Measurements from ENCODE around the gene ZDHHC14.

ZDHHC14 gene

DNA sequence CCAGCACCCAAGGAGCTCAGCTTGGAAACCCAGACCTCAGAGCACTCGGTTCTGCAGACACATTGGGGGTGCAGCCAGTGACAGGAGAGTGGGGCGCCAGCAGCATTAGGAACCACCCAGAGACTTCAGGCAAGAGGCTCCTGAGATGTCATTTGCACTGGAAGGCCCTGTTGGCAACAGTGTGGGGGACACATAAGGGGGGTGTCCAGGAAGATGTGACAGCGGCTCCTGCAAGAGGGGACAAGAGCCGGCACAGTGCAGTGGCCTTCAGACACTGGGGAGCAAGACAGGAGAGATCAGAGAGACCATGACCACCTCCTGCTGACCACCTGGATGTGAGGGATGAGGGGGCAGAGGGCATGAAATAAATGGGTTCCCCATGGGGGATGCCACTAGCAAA, 235.0 kb downstream of the ZDHHC14 start:
- in situ Hi-C loops (cut with HindIII; ENCODE audit: low sequenced_read_pairs) = no loop called here
- TF ChIP-seq CTCF (IDR thresholded peaks at IDR 0.05; ENCODE audit: low read depth, low read length) = no peak
- no peak overlapping the region for H3K4me3 ChIP-seq (ENCODE audit: low read depth, low read length)
- DNase-seq (ENCODE audit: low read depth, low spot score) = no peak

DNA sequence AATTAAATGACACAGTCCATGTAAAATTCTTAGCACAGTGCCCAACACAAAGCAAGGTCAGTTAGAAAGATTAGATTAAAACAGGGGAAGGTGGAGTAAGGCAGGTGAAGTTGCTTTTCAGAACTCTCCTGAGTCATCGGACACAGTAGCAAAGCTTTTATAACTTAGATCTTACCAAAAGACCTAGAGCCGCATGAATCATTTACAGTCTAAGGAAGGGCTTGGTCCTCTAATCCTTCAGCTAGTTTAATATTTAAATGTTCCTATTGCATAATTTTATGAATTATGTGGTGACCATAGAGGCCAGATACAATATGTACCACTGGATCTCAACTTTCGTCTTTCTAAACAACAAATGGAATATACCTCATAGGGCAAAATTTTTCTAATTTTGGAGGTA, 240.0 kb downstream of the ZDHHC14 start:
- in situ Hi-C loops (cut with HindIII; ENCODE audit: low sequenced_read_pairs) = no loop called here
- TF ChIP-seq CTCF (IDR thresholded peaks at IDR 0.05; ENCODE audit: low read depth, low read length) = no peak
- H3K4me3 ChIP-seq (ENCODE audit: low read depth, low read length) = no peak overlapping the region
- DNase-seq (ENCODE audit: low read depth, low spot score) = no peak

DNA sequence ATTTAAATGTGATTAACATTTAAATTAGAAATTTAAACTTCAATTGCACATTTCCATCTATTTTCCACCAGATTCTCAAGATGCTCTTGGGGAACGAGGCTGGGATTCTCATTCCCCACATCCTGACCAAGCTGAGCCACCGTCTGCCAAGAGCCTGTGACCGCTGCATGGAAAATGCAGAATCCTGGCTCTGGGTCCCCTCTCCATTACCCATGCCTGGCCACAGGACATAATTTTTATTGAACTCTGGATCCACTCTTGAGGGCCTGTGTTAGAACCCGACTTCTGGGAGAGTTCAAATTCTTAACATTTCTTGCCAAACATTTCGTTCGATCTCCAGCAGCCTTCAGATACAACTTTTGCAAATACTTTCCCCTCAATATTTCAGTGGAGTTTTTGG, 240.4 kb downstream of the ZDHHC14 start:
- in situ Hi-C loops (cut with HindIII; ENCODE audit: low sequenced_read_pairs) = no loop called here
- no peak for TF ChIP-seq CTCF (IDR thresholded peaks at IDR 0.05; ENCODE audit: low read depth, low read length)

DNA sequence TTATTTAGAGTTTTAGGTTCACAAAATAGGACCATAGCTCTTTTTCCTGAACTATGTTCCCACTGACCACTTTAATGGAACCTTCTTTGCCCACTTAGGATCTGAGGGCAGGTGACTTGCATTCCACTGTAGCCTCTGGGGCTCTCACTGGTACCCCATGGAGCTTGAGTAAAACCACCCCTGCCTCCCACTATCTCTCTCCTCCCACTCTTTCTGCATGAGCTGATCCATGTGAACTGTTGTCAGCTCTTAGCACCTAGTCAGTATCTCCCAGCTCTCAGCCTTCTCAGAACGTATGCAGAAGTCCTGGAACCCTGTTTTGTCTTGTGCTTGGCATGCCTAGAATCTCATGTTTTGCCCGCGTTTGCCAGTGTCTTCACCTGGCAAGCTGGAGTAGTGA, 241.4 kb downstream of the ZDHHC14 start:
- H3K4me3 ChIP-seq (ENCODE audit: low read depth, low read length) = no peak overlapping the region
- TF ChIP-seq CTCF (IDR thresholded peaks at IDR 0.05; ENCODE audit: low read depth, low read length) = no peak
- no peak for DNase-seq (ENCODE audit: low read depth, low spot score)
- in situ Hi-C loops (cut with HindIII; ENCODE audit: low sequenced_read_pairs) = no loop called here

More for the DNA sequence above, 240.4 kb downstream of the ZDHHC14 start:
- DNase-seq (ENCODE audit: low read depth, low spot score) = peak; percentile 42
- H3K4me3 ChIP-seq (ENCODE audit: low read depth, low read length) = no peak overlapping the region

- in situ Hi-C loops (cut with HindIII; ENCODE audit: low sequenced_read_pairs) = no loop called here
These were observed 244.1 kb downstream of the ZDHHC14 start for GRCh38 chr6:157625111-157625510.

DNA sequence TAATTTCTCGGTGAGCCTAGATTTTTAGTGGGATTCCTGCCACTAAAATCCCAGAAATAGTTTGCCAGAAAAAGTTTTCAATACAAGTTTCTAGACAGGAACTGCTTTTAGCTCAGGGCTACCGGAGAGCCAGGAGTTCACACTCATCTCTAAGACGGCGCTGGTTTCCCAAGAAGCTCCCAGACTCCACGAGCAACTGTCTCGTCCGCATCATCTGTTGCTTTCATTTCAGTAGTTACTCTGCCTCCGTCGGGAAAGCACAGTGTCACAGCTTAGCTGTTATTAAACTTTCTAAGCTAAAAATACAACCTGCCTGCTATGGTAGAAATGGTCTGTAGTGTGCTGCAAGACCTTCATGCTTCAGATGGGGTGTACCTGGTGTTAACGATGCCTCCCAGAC, 244.8 kb downstream of the ZDHHC14 start:
- no peak overlapping the region for H3K4me3 ChIP-seq (ENCODE audit: low read depth, low read length)
- no peak for TF ChIP-seq CTCF (IDR thresholded peaks at IDR 0.05; ENCODE audit: low read depth, low read length)

More at GRCh38 chr6:157625111-157625510, 244.1 kb downstream of the ZDHHC14 start:
- no peak for TF ChIP-seq CTCF (IDR thresholded peaks at IDR 0.05; ENCODE audit: low read depth, low read length)
- DNase-seq (ENCODE audit: low read depth, low spot score) = no peak
- no peak overlapping the region for H3K4me3 ChIP-seq (ENCODE audit: low read depth, low read length)

More for the DNA sequence above, 244.8 kb downstream of the ZDHHC14 start:
- DNase-seq (ENCODE audit: low read depth, low spot score) = no peak
- in situ Hi-C loops (cut with HindIII; ENCODE audit: low sequenced_read_pairs) = no loop called here

Data from astrocyte of the spinal cord (primary cell).